IPS-NIHi7 (cell line): Measurements from ENCODE around the gene DBI.
A peak's percentile ranks its signal among the peaks of the same experiment; 100 is the strongest.
"Not testable (repeated sequence)": the region's sequence is repeated elsewhere in the genome, so short reads cannot be mapped to it uniquely, and the experiment has no call there.

Source experiments
- DNase-seq: peaks from one replicate; pipeline ENCODE4 v3.0.0; 2012; ENCODE audit warnings: mixed read lengths; ENCODE audit errors: extremely low spot score

Gene DBI

GRCh38 chr2:119365436-119365835 is 1.3 kb upstream of the DBI start:
- DNase-seq: no peak

GRCh38 chr2:119366161-119366648 is 572 bp upstream of the DBI start:
- DNase-seq: no peak

- DNase-seq: peak; percentile 85
These were observed 809 bp downstream of the DBI start for GRCh38 chr2:119367472-119368099.

- no peak for DNase-seq
These were observed 3.1 kb downstream of the DBI start for GRCh38 chr2:119369845-119370244.

GRCh38 chr2:119371111-119371510 is 4.3 kb downstream of the DBI start:
- DNase-seq: no peak

- DNase-seq: no peak
These were observed 6.2 kb downstream of the DBI start for GRCh38 chr2:119372778-119373568.

- not testable (repeated sequence) for DNase-seq
These were observed 7.3 kb downstream of the DBI start for GRCh38 chr2:119373907-119374745.

GRCh38 chr2:119376406-119376805 is 9.6 kb downstream of the DBI start:
- DNase-seq: not testable (repeated sequence)

GRCh38 chr2:119376810-119377209 is 10.0 kb downstream of the DBI start:
- no peak for DNase-seq

GRCh38 chr2:119377294-119377992 is 10.7 kb downstream of the DBI start:
- no peak for DNase-seq

- DNase-seq: no peak
These were observed 11.2 kb downstream of the DBI start for GRCh38 chr2:119377993-119378345.

- no peak for DNase-seq
These were observed 11.8 kb downstream of the DBI start for GRCh38 chr2:119378566-119378965.

- DNase-seq: no peak
These were observed 16.8 kb downstream of the DBI start for GRCh38 chr2:119383410-119384140.

- no peak for DNase-seq
These were observed 18.2 kb downstream of the DBI start for GRCh38 chr2:119384971-119385370.

GRCh38 chr2:119385466-119385865 is 18.7 kb downstream of the DBI start:
- DNase-seq: no peak

- no peak for DNase-seq
These were observed 20.8 kb downstream of the DBI start for GRCh38 chr2:119387381-119388129.

GRCh38 chr2:119389615-119390306 is 23.0 kb downstream of the DBI start:
- DNase-seq: no peak

GRCh38 chr2:119393971-119394748 is 27.4 kb downstream of the DBI start:
- DNase-seq: no peak

- no peak for DNase-seq
These were observed 30.4 kb downstream of the DBI start for GRCh38 chr2:119397196-119397595.
